Prostate gland (tissue), 2 donors: ENCODE data around the gene AANAT. TPM values are rescaled to one million over a fixed set of nuclear protein-coding genes. Genes with fewer than 3 reads are reported as not detected.

ENCODE experiments used
- DNase-seq: peaks from one replicate; pipeline ENCODE4 v3.0.0-alpha.2; 2019; ENCODE audit warnings: low spot score
- H3K27ac ChIP-seq, 2 donors: fragments of 200-600 bp; sonication (generic); 2 replicates each; pipeline ENCODE4 v1.5.1; 2017 to 2019
- H3K27me3 ChIP-seq: fragments of 200-600 bp; sonication (generic); replicated peaks from 2 replicates; pipeline ENCODE4 v1.5.1; 2019; ENCODE audit not compliant: insufficient read depth
- H3K36me3 ChIP-seq, 2 donors: fragments of 200-600 bp; sonication (generic); 1 replicate in 1 of 2; 2 replicates in 1 of 2; pipeline versions ENCODE4 v1.5.1 to v1.8.1; 2017 to 2019
- H3K4me1 ChIP-seq: fragments of 200-600 bp; sonication (generic); replicated peaks from 2 replicates; pipeline ENCODE4 v1.5.1; 2019
- H3K4me3 ChIP-seq, 2 donors: fragments of 200-600 bp; sonication (generic); 2 replicates each; pipeline ENCODE4 v1.5.1; 2017 to 2019
- H3K9me3 ChIP-seq: fragments of 200-600 bp; sonication (generic); 2 replicates; pipeline ENCODE4 v1.5.1; 2017
- POLR2A ChIP-seq: fragments of 450-650 bp; IDR thresholded peaks from one replicate; pipeline ENCODE4 v1.6.1; 2016; ENCODE audit warnings: antibody characterized with exemption, mild to moderate bottlenecking
- POLR2AphosphoS5 ChIP-seq: sonication (generic); formaldehyde crosslinking; IDR thresholded peaks from one replicate; pipeline ENCODE4 v1.6.1; 2017; ENCODE audit warnings: antibody characterized with exemption
- WGBS: methylation state at CpG from one replicate; pipeline ENCODE4 v1.1.5; 2018; 5-methylcytosine and 5-hydroxymethylcytosine counted together
- intact Hi-C: fragments of 100-400 bp; cut with DNase I; formaldehyde crosslinking; loops from one replicate; pipeline ENCODE4 v1.14.2; 2022
- total RNA-seq, 2 donors: library from RNA; depleted of rRNA; stranded (reverse); fragments of >200 nt; gene quantifications; one replicate each; pipeline ENCODE4 v1.1.0, GENCODE V29; 2016
- TF ChIP-seq, protein P1 (sequence below), 4 experiments: fragments of 200-600 bp in 2 of 4; fragments of 450-650 bp in 2 of 4; sonication (generic) in 2 of 4; IDR thresholded peaks; 1 replicate in 3 of 4; 2 replicates in 1 of 4; pipeline ENCODE4 v1.5.1; 2016 to 2019; ENCODE audit warnings: antibody characterized with exemption in 4 of 4, mild to moderate bottlenecking in 2 of 4, moderate library complexity in 2 of 4

AANAT gene
- total RNA-seq, 2 donors from 2014 or later = not detected

DNA sequence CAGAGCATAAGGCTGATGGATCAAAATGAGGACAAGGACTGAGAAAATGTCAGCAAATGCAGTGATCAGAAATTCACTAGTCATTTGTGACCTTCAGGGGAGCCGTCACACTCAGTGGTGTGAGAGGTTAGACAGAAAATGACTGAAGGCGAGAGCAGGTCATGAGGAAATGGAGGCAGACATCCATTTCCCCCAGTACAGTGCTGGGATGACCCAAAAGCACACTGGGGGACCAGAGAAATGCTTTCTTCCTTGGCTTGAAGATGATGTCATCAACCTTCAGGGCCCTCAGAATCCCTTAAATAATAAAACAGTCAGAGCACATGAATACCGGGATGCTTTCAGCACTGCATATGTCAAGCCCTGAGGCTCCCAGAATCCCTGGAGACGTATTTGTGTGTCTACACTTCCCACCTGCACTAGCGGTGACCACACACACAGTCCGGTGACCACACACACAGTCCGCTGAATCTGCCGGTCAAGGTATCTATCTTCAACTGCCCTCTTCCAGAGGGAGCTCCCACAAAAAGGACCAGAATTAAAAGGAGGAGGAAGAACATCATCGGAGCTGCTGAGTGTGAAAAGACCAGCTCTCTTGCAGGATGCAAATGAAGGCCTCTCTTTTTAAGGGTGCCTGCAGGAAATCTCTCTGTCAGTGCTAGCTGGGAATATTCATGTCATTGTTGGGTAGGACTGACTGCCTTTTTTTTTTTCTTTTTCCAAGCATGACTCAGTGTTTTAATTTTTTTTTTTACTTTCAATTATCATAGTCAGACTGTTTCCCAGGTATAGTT lies 22.7 kb upstream of the AANAT start:
- Histone ChIP-seq H3K27ac (no peak overlapping the region), H3K4me1 (peaks cover 4% of the 10 kb centered on the region), H3K9me3 (no peaks in the 10 kb centered on the region), H3K4me3 (no peak overlapping the region), H3K27me3 (no peaks in the 10 kb centered on the region), H3K36me3 (no peaks in the 10 kb centered on the region)
- intact Hi-C loops = no loop called here
- no peak for DNase-seq
- WGBS = 84% methylated on average over 9 of the region's 9 CpGs
- no peak for TF ChIP-seq POLR2A
- TF ChIP-seq, protein P1, sequence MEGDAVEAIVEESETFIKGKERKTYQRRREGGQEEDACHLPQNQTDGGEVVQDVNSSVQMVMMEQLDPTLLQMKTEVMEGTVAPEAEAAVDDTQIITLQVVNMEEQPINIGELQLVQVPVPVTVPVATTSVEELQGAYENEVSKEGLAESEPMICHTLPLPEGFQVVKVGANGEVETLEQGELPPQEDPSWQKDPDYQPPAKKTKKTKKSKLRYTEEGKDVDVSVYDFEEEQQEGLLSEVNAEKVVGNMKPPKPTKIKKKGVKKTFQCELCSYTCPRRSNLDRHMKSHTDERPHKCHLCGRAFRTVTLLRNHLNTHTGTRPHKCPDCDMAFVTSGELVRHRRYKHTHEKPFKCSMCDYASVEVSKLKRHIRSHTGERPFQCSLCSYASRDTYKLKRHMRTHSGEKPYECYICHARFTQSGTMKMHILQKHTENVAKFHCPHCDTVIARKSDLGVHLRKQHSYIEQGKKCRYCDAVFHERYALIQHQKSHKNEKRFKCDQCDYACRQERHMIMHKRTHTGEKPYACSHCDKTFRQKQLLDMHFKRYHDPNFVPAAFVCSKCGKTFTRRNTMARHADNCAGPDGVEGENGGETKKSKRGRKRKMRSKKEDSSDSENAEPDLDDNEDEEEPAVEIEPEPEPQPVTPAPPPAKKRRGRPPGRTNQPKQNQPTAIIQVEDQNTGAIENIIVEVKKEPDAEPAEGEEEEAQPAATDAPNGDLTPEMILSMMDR (IDR thresholded peaks at IDR 0.05) = no peak
- no peak for TF ChIP-seq POLR2AphosphoS5

DNA sequence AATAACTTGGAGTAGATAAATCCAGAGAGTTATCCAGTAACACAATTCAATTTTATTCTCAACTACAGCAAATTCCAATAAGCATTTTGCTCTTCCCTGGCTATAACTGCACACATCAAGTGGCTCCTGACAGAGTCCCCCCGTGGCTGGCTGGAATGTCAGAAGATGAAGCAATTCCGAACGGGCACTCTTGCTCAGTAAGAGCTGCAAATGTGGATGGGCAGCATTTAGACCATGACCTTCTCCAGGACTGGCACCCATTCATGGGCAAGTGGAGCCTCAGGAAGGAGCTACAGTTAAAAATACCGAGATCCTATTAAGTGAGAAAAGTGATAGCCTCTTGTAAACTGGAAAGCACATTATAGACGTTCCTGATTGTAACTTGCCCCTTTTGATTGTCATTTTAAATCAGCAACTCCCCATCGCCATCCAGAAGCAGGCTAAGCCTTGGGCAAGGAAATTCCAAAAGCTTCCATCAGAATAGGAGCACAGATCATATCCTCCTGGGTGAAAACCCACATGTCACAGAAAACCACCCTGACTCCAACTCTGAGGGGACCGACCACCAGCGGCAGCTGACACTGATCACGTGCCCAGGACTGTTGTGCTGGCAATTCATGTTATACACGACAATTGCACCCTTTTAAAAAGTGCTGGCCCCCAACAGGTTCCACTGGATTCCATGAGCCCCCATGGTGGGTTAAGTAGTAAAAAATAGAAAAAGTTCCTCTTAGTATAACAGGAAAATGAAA lies 21.5 kb upstream of the AANAT start:
- Histone ChIP-seq H3K4me3 (no peak overlapping the region), H3K27ac (no peak overlapping the region), H3K27me3 (no peaks in the 10 kb centered on the region), H3K36me3 (no peaks in the 10 kb centered on the region), H3K9me3 (no peaks in the 10 kb centered on the region), H3K4me1 (peaks cover 4% of the 10 kb centered on the region)
- 58% methylated on average over 10 of the region's 10 CpGs for WGBS
- DNase-seq = no peak
- intact Hi-C loops = no loop called here
- TF ChIP-seq POLR2A (no peak), POLR2AphosphoS5 (no peak)
- TF ChIP-seq, protein P1 (IDR thresholded peaks at IDR 0.05) = no peak

DNA sequence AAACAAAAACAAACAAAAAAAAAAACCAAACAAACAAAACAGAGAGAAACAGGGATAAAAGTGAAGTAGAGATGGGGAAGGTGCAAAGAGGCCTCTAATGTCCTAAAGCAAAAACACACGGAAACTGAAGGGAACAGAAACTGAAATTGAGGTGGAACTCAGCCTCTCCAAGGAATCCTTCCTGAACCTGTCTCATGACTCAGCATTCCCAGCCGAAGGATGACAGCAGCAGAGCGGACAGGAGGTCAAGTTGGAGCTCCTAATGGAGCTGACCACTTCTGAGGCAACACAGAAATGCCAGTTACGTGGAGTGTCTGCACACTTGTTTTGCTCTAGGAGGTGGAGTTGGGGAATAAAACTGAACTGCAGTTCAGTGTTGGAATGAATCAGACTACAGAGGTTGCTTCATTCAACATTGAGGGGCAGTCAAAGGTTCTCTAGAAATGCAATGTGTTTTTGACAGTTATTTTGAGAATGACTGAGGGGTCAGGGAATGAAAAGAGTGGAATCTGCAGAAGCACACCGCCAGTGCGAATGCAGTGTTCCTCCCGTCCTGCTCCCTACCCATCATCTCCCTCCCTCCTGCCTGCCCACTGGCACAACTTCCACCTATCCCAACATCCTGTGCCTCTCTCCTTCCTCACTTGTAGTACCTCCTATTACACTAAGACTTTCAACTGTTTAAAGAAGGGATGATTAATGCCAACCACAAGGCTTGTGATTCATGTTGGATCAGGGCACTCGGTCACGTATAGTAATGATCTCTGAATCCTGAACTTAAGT lies 20.8 kb upstream of the AANAT start:
- no peak for DNase-seq
- WGBS = 49% methylated on average over 9 of the region's 9 CpGs
- no peak overlapping the region for H3K27ac ChIP-seq
- no peaks in the 10 kb centered on the region for H3K9me3 ChIP-seq
- H3K27me3 ChIP-seq = no peaks in the 10 kb centered on the region
- TF ChIP-seq POLR2AphosphoS5 = peak; percentile 17
- TF ChIP-seq POLR2A = no peak
- peaks cover 4% of the 10 kb centered on the region for H3K4me1 ChIP-seq
- no peak overlapping the region for H3K4me3 ChIP-seq
- intact Hi-C loops = no loop called here
- no peaks in the 10 kb centered on the region for H3K36me3 ChIP-seq

DNA sequence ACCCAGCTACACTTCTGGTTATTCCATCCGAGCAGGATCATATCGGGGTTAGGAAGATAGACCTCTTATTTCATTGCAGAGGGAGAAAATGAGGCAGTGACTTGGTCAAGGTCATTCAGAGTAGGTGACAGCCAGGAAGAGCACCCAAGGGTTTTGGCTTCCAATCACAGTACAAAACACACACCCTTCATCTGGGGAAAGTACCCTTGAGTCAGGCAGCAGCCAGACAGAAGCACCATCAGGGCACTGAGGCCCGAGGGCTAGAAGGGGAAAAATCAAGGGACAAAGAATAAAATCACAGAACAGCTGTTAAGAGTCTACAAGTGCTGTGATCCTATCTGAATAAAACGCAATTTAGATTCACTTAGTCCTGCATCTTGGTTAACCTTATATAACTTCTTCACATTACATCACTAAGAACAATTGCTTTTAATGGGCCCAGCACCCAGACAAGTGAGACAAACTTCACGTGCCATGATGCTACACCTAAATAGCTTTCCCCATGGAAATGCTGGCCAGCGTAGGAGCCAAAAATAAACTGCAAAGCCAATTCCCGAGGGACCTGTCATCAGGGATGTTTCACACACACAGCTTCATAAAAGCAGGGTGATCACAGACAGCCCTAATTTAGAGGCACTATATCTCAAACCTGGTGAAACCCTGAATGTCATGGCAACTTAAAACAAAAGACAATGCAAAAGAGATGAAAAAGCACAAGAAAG lies 19.3 kb upstream of the AANAT start:
- Histone ChIP-seq H3K9me3 (no peaks in the 10 kb centered on the region), H3K36me3 (no peaks in the 10 kb centered on the region), H3K4me3 (no peak overlapping the region), H3K27me3 (no peaks in the 10 kb centered on the region), H3K4me1 (peaks cover 11% of the 10 kb centered on the region), H3K27ac (no peak overlapping the region)
- intact Hi-C loops = no loop called here
- WGBS = 80% methylated on average over 7 of the region's 7 CpGs
- no peak for DNase-seq
- TF ChIP-seq POLR2AphosphoS5 (no peak), POLR2A (no peak)
- TF ChIP-seq, protein P1 (IDR thresholded peaks at IDR 0.05) = no peak

DNA sequence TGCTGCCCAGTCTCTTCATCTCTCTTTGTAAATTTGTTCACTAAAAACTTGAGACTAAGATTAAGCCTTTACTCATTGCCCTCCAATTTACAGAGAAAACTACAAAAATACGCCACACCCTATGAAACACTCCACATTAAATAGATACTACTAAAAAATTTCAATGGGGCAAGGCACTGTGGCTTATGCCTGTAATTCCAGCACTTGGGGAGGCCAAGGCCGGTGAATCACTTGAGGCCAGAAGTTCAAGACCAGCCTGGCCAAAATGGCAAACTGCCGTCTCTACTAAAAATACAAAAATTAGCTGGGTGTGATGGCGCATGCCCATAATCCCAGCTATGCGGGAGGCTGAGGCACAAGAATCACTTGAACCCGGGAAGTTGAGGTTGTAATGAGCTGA lies 18.3 kb upstream of the AANAT start:
- Histone ChIP-seq H3K4me3 (no peak overlapping the region), H3K4me1 (peaks cover 11% of the 10 kb centered on the region), H3K27ac (no peak overlapping the region), H3K27me3 (no peaks in the 10 kb centered on the region), H3K9me3 (no peaks in the 10 kb centered on the region), H3K36me3 (no peaks in the 10 kb centered on the region)
- TF ChIP-seq POLR2A (no peak), POLR2AphosphoS5 (no peak)
- TF ChIP-seq, protein P1 (IDR thresholded peaks at IDR 0.05) = no peak
- intact Hi-C loops = no loop called here
- no peak for DNase-seq
- WGBS = 95% methylated on average over 6 of the region's 6 CpGs
